NCI-H774 (cell line): Measurements from ENCODE around the gene RASGEF1B.

Experiments
- DNase-seq: peaks from one replicate; lab custom pipeline; 2025; lab: John Stamatoyannopoulos, UW

Gene RASGEF1B

GRCh38 chr4:81471588-81472280 is at the start of gene RASGEF1B:
Gene RASGEF1B (minus strand): TSS chr4:81471907. CDS start chr4:81459508, 12,399 bp downstream.
- DNase-seq, result peak; percentile 87

GRCh38 chr4:81519856-81520255 is 48.1 kb upstream of the RASGEF1B start:
- no peak for DNase-seq

- DNase-seq, result no peak
These were observed 47.7 kb upstream of the RASGEF1B start for GRCh38 chr4:81519427-81519773.

GRCh38 chr4:81518762-81519426 is 47.2 kb upstream of the RASGEF1B start:
- DNase-seq, result no peak

GRCh38 chr4:81516241-81516640 is 44.5 kb upstream of the RASGEF1B start:
- DNase-seq, result no peak

GRCh38 chr4:81512757-81513501 is 41.2 kb upstream of the RASGEF1B start:
- no peak for DNase-seq

GRCh38 chr4:81512001-81512756 is 40.5 kb upstream of the RASGEF1B start:
- DNase-seq, result no peak

- DNase-seq, result no peak
These were observed 39.0 kb upstream of the RASGEF1B start for GRCh38 chr4:81510643-81511178.

- DNase-seq, result no peak
These were observed 38.1 kb upstream of the RASGEF1B start for GRCh38 chr4:81509822-81510221.

- DNase-seq, result no peak
These were observed 37.5 kb upstream of the RASGEF1B start for GRCh38 chr4:81509191-81509590.

GRCh38 chr4:81508411-81509185 is 36.9 kb upstream of the RASGEF1B start:
- no peak for DNase-seq

GRCh38 chr4:81507530-81507929 is 35.8 kb upstream of the RASGEF1B start:
- DNase-seq, result no peak

- DNase-seq, result no peak
These were observed 35.0 kb upstream of the RASGEF1B start for GRCh38 chr4:81506731-81507130.

GRCh38 chr4:81505726-81506125 is 34.0 kb upstream of the RASGEF1B start:
- no peak for DNase-seq

- no peak for DNase-seq
These were observed 33.4 kb upstream of the RASGEF1B start for GRCh38 chr4:81505004-81505598.

- no peak for DNase-seq
These were observed 32.7 kb upstream of the RASGEF1B start for GRCh38 chr4:81504112-81505003.

GRCh38 chr4:81503586-81503985 is 31.9 kb upstream of the RASGEF1B start:
- DNase-seq, result no peak

- DNase-seq, result no peak
These were observed 30.9 kb upstream of the RASGEF1B start for GRCh38 chr4:81502564-81502963.

- DNase-seq, result no peak
These were observed 28.1 kb upstream of the RASGEF1B start for GRCh38 chr4:81499840-81500239.
